ENCODE measurements around the gene PRMT1.

The PRMT1 gene

DNA sequence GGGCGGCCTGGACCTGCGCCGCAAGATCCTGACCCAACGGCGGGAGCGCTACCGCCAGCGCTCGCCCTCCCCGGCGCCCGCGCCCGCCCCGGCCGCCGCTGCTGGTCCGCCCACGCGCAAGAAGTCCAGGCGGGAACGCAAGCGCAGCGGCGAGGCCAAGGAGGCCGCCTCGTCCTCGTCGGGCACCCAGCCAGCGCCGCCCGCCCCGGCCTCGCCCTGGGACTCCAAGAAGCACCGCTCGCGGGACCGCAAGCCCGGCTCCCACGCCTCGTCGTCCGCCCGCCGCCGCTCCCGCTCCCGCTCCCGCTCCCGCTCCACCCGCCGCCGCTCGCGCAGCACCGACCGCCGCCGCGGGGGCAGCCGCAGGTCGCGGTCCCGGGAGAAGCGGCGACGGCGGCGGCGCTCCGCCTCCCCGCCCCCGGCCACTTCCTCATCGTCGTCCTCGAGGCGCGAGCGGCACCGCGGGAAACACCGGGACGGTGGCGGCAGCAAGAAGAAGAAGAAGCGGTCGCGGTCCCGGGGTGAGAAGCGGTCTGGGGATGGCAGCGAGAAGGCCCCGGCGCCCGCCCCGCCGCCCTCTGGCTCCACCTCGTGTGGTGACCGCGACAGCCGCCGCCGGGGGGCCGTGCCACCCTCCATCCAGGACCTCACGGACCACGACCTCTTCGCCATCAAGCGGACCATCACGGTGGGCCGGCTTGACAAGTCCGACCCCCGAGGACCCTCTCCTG, 25.1 kb upstream of the PRMT1 start:
- DNase-seq = no peak

DNA sequence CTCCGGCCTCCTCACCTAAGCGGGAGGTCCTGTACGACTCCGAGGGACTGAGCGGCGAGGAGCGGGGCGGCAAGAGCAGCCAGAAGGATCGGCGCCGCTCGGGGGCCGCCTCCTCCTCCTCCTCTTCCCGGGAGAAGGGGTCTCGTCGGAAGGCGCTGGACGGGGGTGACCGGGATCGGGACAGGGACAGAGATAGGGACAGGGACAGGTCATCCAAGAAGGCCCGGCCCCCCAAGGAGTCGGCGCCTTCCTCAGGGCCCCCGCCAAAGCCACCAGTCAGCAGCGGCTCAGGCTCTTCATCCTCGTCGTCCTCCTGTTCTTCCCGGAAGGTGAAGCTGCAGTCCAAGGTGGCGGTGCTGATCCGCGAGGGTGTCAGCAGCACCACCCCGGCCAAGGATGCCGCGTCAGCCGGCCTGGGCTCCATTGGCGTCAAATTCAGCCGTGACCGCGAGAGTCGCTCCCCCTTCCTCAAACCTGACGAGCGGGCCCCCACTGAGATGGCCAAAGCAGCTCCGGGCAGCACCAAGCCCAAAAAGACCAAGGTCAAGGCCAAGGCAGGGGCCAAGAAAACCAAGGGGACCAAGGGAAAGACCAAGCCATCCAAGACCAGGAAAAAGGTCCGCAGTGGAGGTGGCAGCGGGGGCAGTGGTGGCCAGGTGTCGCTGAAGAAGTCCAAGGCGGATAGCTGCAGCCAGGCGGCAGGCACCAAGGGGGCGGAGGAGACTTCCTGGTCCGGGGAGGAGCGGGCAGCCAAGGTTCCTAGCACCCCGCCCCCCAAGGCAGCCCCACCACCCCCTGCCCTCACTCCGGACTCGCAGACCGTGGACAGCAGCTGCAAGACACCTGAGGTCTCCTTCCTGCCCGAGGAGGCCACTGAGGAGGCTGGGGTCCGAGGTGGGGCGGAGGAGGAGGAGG, 24.3 kb upstream of the PRMT1 start:
- DNase-seq = no peak

DNA sequence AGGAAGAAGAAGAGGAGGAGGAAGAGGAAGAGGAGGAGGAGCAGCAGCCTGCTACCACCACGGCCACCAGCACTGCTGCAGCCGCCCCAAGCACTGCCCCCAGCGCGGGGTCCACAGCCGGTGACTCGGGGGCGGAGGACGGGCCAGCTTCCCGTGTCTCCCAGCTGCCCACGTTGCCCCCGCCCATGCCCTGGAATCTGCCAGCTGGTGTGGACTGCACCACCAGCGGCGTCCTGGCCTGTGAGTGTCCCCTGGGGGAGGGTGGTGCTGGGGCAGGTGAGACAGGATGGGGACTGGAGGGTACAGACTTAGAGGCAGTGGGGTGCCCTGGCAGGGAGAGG, 23.6 kb upstream of the PRMT1 start:
- DNase-seq = no peak

DNA sequence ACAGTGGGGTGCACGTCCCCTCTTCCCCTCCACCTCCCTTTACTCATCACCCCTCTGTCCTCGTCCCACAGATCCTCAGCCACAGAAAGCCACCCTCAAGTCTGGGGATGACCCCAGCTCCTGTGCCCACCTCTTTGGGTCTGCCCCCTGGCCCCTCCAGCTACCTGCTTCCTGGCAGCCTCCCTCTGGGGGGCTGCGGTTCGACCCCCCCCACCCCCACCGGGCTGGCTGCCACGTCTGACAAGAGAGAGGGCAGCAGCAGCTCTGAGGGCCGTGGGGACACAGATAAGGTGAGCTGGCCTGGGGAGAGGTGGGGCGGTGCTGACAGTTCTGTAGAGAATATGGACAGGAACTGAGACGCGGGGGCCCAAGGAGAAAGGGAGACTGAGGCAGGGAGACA, 22.5 kb upstream of the PRMT1 start:
- no peak for DNase-seq

- DNase-seq = no peak
These were observed 21.3 kb upstream of the PRMT1 start for GRCh38 chr19:49655570-49656455.

DNA sequence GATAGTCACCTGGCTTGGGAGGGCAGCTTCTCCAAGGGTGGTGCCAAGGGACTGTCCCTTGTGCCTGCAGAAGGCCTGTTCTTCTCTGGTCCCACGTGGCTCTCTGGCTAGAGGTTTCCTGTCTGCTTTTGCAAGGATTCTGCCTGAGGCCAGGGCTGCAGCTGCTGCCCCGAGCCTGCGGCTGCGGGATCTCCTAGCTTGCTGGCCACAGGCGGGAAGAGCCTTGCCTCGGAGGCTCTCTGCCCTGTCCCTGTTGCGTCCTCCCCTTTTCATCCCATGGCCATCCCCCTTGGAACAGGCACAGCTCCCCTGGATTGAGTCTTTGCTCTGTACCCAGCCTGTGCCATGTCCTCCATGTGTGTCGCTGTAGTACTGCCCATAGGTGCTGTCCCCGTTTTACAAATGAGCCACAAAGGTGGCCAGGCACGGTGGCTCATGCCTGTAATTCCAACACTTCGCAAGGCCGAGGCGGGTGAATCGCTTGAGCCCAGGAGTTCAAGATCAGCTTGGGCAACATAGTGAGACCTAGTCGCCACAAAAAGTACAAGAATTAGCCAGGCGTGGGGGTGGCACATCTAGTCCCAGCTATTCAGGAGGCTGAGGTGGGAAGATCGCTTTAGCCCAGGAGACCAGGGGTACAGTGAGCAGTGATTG, 20.5 kb upstream of the PRMT1 start:
- DNase-seq = no peak

DNA sequence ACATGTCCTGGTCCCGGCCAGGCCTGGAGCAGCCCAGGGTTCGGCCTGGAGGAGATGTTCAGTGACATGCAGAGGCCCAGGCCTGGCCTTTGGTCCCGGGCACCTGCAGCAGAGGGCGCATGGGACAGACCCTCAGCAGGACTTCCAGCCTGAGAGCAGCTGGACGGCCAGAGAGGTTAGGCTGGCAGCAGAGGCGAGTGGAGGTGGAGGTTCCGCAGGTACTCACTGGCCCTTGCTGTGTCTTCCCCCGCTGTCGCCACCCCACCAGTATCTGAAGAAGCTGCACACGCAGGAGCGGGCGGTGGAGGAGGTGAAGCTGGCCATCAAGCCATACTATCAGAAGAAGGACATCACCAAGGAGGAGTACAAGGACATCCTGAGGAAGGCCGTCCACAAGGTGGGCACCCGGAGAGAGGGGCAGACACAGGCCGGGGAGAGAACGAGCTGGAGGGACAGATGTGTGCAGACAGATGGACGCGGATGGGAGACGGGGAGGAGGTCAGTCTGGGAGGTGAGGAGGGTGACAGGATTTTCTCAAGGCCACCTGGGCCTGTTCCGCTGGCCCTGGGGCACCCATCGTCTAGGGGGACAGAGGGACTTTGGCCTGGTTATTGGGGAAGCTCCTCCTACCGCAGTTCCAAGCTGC, 19.5 kb upstream of the PRMT1 start:
- DNase-seq = no peak

GRCh38 chr19:49658139-49658517, 18.9 kb upstream of the PRMT1 start:
- no peak for DNase-seq

GRCh38 chr19:49658566-49659442, 18.3 kb upstream of the PRMT1 start:
- no peak for DNase-seq

GRCh38 chr19:49660338-49660961, 16.6 kb upstream of the PRMT1 start:
- no peak for DNase-seq

GRCh38 chr19:49662011-49662410, 15.1 kb upstream of the PRMT1 start:
- no peak for DNase-seq

DNA sequence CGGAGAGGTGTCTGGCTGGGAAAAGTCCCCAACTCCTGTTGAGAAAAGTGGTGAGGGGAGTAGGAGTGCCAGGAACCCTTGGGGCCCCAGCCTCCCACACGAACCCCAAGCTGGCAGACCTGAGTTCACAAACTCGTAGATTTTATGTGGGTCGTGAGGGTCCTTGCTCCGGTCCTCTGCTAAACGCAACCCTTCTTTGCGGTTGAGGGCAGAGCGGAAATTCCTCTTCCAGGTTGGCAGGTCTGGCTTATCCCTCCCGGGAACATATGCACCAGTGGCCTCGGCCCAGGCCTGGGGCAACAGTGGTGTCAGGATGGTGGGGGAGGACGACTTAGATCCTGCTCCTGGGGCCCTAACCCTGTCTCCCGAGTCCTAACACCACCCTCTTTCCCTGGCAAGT, 13.8 kb upstream of the PRMT1 start:
- DNase-seq = no peak

DNA sequence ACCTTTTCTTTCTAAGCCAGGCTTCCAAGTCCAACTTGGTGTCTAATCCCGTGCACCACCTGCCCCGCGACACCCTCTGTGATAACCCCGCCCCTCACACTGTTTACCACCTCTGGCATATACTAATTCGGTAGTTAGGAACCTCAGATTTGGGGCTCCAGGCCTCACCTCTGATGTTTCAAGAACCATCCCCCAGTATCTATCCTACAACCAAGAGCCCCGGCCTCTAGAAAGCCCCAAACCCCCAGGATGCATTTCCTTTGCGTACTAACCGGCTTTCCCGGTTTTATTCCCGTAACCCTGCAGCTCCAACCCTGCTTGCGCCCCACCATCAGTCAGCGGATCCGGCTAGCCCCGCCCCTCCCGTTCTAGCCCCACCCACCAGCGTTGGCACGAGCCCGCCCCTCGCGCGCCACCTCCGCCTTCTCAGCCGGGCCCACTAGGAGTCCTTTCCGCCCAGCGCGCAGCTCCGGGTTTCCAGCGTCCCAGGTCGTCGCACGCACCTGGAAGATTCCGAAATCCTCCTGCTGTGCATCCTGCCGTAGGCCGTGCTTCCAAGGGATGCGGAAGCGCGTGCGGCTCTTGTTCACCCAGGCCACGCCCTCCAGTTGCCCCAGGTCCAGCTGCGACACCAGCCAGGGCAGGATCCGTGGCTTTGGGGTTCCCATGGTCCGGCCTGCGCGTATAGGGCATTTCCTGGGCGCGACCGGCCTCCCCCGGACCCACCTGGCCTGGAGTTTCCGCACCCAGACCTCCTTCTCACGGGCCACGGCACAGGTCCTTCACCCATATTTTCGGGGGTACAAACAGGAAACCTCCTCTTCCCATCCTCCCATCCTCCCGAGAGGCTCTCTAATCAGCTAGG, 12.7 kb upstream of the PRMT1 start:
- peak; percentile 87 for DNase-seq

DNA sequence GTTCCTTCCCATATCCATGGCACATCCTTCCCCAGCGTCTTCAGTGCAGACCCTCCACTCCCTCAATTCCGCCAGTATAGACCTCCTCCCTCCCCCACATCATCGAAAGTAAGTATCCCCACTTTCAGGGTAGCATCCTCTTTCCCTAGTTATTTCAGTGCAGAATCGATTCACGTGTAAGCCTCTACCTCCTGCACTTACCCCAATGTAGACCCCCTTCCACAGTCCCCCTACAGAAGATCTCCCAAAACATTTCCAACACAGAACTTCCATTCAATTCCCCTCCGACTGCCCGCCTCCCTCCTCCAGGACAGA, 12.1 kb upstream of the PRMT1 start:
- no peak for DNase-seq

DNA sequence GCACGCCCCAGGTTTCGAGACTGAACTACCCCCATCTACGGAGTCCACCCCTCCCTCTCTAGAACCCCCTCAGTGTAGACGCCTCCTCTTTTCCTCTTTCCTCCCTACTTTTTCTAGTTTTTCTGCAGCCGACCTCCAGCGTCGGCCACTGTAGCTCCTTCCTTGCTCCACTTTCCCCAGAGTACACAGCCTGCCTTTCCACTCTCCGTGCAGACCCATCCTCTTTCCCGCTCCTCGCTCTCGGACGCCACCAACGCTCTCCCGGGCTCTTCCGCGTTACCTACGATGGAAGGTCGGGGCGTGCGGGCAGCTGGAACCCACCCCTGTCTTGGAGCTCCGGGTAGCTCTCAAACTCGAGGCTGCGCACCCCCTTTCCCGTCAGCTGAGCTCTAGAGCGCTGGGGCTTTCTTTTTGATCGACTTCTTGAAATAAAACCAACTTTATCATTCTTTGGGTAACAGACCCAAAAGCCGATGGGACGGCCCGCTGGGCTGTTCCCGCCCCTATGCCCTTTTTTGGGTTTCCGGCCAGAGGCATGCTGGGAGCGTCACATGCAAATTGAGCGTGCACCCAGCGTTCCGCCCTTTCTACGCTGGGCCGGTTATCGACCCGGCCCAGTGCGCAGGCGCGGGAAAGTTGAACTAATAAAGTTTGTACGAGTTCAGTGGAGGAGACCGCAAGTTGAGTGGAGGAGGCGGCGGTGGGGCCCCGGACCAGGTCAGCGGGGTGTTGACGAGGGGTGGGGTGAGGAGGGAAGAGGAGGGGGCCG, 11.5 kb upstream of the PRMT1 start, which contains the start of the genes BCL2L12 and IRF3:
Gene BCL2L12, plus strand, starts transcription at position 583 of the 769 bp plus-strand sequence. CDS start 760 bp downstream, outside the sequence.
Gene IRF3, minus strand, starts transcription at position 507 of the 769 bp plus-strand sequence. CDS start 1,019 bp downstream, outside the sequence.
- DNase-seq = peak; percentile 96

DNA sequence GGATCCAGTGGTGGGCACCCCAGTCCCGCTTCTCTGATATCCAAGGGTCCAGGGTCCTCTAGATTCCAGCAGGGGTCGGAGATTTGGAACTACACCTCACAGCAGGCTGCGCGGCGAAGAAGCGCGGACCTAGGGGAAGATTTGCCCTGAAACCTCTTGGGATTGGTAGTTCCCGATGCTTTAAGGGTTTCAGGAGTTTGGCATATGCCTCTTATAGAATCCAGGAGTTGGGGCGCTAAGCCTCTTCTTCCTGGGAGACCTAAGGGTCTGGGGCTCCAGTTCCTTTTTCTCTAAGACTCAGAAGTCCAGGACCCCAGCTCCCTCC, 11.0 kb upstream of the PRMT1 start:
- DNase-seq = no peak

- no peak for DNase-seq
These were observed 9.6 kb upstream of the PRMT1 start for GRCh38 chr19:49667473-49667872.

GRCh38 chr19:49669516-49669915, 7.6 kb upstream of the PRMT1 start:
- no peak for DNase-seq
